ENCODE data around the gene CCR6.

CCR6 gene

DNA sequence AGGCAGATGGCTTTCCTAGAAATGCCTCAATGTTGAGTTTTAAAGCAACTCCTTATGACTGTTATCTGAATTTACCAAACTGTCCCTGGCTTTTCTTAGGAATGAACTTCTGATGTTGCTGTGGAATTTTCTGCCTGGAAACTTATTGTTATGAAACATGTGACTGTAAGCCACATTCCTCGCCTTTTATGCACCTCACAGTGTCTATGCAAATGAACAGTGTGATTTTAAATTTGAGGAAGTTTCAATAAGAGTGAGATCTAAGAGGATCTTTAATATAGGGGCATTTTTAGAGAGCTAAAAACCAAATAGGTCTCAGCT, 2.4 kb upstream of the CCR6 start:
- no peak for DNase-seq (ENCODE audit: low read depth)

DNA sequence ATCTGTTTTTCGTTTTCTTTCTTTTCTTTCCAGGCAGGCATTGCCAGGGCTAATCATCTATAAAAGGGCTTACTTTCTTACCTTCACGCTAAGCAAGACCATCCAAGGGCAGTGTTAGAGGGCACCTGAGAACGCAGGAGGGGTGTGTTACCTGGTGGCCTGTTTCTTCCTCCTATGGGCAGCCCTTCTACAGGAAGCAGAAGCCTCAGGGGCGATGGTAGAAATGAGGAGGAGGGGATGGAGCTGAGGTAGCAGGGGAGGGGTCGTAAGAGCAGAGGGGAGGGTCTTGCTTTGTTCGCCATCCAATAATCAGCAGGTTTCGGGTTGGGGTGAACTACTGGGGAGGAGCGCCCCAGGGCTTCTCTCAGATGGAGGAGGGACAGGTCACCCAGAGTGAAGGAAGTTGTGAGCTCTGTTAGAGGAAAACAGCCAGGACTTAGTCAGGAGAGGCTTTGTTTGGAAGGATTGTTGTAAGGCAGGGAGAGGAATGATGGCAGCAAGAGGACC, 1.5 kb upstream of the CCR6 start:
- DNase-seq (ENCODE audit: low read depth) = no peak

DNA sequence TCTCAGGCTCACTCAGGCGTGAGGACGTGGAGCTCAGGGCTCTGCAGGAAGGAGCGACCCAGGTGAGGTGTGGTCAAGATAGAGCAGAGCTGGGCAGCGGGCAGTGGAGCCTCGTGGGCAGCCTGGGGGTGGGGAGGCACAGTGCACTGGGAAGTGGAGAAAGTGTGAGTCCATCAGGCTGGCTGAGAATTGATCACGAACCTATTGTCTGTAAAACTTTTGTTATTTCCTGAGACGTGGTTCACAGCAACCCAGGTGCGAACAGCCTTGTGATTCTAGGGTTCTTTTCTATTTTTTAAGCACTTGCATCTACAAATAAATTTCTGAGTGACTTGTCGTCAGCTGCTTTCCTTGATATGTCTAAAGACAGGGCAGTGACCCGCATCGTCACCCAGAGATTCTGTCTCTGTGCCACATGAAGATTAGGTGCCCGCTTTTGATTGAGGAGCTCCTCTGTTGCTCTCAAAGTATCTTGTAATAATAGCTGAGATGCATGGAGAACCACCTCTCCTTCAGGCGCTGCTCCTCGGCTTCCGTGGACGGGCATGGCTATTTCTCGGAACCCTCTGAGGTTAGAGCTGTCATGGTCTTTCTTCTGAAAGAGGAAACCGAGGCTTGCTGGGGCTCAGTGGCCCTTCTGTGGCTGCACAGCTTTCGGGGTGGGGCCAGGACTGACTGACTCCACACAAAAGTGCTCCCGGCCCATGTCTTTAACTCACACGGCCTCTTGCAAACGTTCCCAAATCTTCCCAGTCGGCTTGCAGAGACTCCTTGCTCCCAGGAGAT, 662 bp upstream of the CCR6 start:
- no peak for DNase-seq (ENCODE audit: low read depth)

DNA sequence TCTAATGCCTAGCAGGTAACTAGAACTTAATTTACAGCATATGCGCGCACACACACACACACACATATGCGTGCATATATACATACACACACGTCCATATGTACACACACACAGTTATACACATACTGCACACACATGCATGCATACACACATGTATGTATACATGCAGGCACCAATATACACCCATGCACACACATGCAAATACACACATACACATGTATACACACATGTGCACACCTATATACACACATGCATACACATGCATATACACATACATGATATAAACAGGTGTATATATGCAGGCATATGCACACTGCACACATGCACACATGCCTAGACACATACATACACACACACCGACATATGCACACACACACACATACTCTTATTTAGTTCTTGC, 1.9 kb downstream of the CCR6 start:
- no peak for DNase-seq (ENCODE audit: low read depth)

DNA sequence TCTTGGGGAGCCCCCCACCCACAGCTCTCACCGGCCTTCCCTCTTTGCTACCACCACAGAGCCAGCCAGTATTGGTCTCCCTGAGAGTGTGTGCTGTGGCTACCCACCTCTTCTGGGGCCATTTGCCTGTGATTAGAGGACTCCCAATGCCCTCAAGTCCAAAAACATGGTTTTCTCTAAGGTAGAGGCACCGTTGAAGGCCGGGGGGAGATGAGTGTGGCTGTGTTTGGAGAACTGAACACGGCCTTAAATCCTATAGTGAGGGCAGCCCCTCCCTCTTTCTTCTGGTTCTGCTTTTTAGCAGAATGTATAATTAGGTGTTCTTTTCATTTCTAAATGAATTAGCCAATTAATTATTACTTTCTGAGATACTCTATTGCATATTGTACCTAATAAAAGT, 2.5 kb downstream of the CCR6 start:
- no peak for DNase-seq (ENCODE audit: low read depth)

DNA sequence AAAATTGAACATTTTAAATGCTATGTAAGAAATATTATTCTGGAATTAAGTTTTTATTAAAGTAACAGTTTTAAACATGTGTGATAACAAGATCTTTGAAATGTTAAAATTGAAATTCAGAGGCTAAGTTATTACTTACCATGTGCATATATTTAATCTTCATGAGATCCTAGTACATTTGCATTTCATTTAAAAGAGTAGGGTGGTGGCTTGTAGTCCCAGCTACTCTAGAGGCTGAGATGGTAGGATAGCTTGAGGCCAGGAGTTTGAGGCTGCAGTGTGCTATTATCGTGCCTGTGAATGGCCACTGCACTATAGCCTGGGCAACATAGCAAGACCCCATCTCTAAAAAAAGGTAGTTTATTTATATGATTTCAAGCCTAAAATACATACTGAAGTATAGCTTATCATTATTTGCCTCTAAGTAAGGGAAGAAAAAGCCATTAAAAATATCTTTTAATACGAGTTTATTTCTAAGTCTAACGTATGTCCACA, 3.0 kb downstream of the CCR6 start:
- DNase-seq (ENCODE audit: low read depth) = no peak

DNA sequence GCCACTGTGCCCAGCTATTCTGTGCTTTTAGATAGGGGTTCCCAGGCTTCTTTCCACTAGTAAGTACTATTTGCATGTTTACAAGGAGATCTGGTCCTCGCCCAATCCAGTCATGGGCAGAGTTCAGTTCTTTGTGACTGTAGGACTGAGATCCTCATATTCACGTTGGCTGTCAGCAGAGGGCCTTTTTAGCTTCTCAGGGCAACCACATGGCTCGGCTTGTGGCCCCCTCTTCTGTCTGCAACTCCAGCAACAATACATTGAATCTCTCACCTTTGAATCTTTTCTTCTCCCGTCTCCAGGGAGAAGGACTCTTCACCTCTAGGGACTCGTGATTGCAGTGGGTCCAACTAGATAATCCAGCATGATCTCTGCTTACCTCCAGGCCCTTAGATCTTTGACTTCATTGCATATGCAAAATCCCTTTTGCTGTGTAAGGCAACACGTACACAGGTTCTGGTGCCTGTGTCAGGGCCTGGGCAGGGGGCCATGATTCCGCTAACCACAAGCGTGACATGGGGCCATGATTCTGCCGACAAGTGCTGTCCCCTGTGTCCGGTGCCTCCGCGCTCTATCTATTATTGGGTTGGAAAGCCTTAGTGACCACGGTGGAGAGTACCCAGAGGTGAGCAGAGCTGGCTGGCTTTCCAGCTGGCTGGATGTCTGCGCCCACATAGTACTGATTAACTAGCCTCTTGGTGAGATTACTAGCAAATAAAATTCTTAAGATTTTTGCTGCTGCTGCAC, 5.1 kb downstream of the CCR6 start:
- no peak for DNase-seq (ENCODE audit: low read depth)

DNA sequence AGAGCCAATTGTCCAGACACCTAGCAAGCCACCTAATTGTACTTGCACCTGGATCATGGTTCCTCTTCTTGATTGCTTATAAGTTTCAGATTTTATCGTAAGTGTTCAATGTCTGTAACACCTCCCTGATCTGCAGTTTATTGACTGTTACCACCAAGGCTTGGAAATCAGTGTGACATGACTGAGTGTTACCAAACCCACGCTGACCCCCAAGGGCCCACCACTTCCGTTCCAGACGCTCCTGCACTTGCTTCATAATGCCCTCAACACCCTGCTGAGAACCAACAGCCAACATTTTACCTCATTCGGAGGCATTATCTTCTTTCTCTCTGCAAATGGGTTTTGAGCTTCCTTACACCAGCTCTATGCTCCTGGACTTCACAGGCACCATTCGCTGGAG, 6.3 kb downstream of the CCR6 start:
- no peak for DNase-seq (ENCODE audit: low read depth)

DNA sequence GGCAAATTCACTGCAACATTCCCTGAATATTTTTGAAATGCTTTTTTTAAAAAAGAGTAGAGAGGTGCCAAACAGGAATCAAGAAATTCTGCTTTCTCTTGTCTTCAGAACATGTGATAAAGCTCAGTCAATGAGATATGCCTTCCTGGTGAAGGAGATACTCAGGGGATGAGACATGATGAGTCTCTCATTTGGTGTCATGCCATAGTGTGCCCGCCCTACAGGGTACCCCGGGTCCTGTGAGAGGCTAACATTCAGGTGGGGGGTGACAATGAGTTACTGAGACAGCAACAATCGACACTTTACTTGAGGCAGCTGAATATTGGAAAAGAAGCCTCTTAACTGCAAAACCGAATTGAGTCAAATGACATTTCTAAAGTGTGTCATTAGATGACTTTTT, 6.7 kb downstream of the CCR6 start:
- DNase-seq (ENCODE audit: low read depth) = no peak

DNA sequence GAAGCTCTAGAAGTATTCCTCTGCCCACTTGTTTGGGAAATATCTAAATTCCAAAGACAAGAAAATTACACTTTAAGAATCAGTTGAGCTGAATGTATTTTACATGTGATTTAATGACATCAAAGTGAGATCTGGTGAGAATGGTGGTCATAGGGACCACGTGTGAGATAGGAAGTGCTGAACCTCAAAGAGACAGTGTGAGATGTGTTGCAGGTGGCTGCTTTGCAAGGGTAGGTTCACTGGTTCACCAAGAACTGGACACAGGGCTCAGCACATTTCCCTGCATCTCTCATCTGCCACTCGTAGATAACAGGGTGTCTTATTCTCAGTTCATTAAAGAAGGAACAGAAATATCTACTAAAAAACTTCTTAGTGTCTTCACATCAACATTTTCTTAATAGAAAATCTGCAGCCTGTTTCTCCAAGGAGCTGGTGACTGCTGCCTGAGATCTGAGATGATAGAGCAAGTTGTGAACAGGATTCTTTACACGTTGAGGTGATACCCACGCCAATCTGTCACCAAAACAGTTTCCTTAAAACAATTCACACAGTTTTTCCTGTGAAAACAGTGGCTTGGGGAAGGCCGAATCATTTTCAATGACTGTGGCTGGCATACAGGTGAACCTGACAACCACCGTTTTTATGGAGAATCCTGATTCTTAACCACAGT, 7.2 kb downstream of the CCR6 start:
- no peak for DNase-seq (ENCODE audit: low read depth)

DNA sequence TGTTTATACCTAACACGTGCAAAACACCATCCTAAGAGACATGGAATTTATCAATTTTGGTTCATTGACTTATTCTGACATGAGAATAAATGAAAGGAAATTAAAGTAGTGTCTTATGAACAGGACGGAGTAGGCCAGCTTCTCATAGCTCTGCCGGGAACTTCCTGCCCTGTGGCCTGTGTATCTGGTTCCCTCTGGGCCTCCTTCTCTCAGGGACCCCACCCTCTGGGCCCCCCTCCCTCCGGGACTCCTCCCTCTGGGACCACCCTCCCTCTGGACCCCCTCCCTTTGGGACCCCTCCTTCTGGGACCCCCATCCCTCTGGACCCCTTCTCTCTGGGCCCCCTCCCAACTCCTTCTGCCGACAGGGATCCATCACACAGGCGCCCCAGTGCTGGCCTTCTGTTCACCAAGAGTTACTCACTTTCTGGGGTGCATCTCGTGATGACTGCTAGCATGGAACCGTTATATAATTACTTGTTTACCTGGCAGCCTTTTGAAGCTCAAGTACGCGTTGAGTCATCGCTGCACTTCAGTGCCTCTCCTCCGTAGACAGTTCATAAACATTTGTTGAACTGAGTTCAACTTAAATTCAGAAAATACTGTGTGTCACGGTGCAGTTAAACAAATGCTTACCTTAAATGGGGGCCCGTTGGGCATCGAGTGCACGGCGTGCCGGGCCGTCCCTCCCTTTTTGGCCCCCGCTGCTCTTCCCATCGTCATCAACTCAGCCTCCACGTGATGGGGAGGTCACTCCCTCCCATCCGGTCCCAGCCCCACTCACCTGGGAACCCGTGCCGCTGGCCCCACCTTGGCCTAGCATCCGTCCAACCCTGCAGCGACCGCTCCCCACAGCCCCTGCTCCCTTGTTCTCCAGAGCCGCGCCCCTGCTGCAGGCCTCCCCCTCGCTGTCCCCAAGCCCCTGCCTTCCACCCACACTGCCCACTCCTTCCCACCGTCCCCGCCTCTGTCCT, 8.1 kb downstream of the CCR6 start:
- no peak for DNase-seq (ENCODE audit: low read depth)

DNA sequence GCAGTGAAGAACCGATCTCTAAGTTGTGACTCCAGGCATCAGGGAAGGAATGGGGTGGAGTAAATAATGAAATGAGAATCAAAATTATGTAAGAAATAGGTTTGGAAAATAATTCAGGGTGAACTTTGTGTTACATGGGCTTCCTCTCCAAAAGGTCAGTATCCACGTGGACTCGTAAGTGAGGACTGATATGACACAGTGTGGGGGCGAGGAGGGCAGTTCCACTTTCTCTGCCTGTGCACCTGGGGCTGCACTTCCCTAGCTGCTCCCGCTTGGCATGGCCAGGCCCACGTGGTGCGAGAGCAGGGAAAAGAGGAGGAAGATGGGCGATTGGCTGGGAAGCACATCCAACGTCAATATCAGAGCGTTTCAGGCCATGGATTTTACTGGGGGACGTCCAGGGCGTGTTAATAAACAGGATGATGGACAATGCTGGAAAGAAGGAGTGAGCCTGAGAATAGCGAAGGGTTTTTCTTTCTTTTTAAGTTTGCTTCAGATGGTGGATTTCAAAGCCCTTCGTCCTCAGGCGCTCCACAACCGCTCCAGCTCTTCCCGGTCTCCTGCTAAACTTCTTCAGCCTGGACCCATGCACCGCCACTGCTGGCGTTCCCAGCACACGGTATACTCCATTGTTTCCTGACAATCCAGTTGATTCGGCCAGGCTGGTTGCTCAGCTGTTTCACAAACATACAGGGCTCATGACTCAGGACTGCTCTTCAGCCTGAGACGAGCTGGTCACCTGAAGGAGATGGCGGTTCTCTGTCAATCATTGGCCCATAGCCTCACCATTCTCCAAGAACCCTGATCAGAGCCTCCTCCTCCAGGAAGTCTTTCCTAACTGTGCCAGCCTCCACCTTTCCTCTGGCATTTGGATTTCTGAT, 11.8 kb downstream of the CCR6 start:
- DNase-seq (ENCODE audit: low read depth) = no peak

DNA sequence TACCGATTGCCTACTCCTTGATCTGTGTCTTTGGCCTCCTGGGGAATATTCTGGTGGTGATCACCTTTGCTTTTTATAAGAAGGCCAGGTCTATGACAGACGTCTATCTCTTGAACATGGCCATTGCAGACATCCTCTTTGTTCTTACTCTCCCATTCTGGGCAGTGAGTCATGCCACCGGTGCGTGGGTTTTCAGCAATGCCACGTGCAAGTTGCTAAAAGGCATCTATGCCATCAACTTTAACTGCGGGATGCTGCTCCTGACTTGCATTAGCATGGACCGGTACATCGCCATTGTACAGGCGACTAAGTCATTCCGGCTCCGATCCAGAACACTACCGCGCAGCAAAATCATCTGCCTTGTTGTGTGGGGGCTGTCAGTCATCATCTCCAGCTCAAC, 13.5 kb downstream of the CCR6 start:
- no peak for DNase-seq (ENCODE audit: low read depth)

DNA sequence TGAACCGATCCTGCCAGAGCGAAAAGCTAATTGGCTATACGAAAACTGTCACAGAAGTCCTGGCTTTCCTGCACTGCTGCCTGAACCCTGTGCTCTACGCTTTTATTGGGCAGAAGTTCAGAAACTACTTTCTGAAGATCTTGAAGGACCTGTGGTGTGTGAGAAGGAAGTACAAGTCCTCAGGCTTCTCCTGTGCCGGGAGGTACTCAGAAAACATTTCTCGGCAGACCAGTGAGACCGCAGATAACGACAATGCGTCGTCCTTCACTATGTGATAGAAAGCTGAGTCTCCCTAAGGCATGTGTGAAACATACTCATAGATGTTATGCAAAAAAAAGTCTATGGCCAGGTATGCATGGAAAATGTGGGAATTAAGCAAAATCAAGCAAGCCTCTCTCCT, 14.2 kb downstream of the CCR6 start:
- no peak for DNase-seq (ENCODE audit: low read depth)

DNA sequence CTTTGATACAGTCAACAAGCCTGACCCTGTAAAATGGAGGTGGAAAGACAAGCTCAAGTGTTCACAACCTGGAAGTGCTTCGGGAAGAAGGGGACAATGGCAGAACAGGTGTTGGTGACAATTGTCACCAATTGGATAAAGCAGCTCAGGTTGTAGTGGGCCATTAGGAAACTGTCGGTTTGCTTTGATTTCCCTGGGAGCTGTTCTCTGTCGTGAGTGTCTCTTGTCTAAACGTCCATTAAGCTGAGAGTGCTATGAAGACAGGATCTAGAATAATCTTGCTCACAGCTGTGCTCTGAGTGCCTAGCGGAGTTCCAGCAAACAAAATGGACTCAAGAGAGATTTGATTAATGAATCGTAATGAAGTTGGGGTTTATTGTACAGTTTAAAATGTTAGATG, 15.0 kb downstream of the CCR6 start:
- DNase-seq (ENCODE audit: low read depth) = no peak

DNA sequence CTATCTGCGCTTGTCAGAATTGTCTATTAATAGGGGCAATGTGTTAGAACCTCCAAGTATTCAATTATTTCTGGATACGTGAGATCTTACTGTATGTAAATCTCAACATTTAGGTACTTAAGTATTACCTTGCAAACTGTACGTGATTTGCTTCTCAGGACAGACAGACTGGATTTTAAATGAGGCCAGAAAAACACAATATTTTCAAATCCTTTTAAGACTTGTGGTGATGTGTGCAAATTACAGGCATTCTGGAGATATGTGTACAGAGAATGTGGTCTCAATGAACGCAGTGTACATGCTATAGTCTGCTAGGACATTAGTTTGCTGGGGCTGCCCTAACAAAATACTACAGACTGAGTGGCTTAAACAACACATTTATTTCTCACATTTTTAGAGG, 16.9 kb downstream of the CCR6 start:
- no peak for DNase-seq (ENCODE audit: low read depth)

DNA sequence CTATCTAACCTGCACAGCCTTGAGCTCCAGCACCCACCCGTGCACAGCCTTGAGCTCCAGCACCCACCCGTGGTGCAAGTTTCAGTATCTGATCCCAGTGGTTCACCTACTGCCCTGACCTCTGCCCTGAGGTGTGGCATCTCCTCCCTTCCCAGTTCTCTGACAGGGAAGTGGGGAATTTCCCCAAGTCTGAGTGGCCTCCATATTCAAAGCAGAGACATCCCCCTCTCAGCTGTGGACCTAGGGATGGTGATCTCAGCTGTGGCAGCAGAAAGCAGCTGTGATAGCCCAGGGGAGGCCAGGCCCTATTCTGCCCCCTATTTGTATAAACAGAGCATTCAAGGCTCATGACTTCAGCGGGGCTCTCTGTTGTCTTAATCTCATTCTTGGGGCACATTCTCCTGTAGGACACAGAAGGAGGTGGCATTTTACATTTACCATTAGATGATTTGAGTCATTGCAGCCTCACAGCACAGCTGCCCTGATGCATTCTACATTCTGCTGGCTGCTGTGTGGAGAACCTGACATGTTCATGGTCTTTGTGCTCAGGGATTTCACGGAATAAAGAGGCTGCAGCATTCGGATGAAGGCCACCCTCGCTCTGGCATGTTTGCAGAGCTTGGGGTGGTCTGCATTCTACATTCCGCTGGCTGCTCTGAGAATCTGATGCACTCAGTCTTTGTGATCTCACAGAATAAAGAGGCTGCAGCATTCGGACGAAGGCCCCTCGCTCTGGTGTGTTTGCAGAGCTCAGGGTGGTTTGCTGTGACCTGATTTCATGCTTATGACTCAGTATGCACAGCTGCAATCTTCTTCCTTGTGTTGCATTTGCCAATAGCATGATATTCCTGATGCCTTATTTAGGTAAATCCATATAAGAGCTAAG, 17.9 kb downstream of the CCR6 start:
- DNase-seq (ENCODE audit: low read depth) = no peak

DNA sequence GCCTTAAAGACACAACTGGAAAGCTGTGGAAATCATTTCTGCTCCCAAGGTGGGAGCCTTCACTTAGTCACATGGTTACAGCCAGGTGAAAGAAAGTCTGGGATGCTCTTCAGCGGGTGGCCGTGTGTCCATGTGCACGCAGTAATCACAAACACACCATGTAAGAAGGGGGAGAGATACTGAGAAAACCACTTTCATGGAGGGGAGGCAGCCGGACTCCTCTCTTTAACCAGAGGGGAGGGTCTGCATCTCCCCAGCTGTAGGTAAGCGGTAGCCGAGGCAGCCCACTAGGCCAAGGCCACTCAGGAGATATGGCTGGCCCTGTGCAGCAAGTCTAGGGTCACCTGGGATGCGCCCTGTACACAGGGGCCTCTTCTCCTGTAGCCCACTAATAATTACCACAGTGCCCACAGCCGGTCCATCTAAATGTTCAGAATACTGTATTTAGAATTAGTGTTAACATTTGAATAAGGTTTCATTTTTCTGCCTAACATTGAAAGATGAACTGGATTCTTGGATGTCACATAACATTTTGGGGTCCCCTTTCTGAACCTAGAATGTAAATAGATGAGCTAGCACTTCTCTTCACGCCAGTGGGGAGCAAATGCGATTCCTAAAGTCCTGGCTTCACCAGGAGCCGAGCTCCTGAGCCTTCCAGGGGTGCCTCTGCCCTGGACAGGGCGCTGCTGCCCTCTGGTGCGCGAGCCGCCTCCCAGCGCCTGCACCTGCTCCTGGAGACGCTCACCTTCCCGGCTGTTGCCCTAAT, 19.0 kb downstream of the CCR6 start:
- no peak for DNase-seq (ENCODE audit: low read depth)

DNA sequence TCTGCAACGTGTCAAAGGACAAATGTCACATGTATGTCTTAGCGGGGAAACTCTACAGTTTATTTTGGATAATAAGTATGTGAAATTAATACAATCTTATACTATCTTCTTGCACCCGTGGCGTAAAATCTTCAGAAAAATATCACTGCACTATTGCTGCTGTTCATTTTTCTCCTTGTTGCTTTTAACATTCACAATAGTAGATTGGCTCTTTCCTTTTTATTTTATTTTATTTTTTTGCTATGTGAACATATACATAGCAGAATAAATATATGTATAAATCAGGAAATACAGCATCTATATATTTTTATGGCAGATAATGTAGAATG, 19.5 kb downstream of the CCR6 start:
- no peak for DNase-seq (ENCODE audit: low read depth)
